DMS114 treated with DMSO at 0.1 percent for 48 hours (cell line): ENCODE measurements around the gene NINJ1.
"Not testable (repeated sequence)": the region's sequence is repeated elsewhere in the genome, so short reads cannot be mapped to it uniquely, and the experiment has no call there.

Source experiments
- DNase-seq: peaks from one replicate; lab custom pipeline; 2025; ENCODE audit not compliant: unreplicated experiment; lab: John Stamatoyannopoulos, UW

The NINJ1 gene

GRCh38 chr9:93120846-93121315 lies 13.2 kb downstream of the NINJ1 start:
- DNase-seq = no peak

DNA sequence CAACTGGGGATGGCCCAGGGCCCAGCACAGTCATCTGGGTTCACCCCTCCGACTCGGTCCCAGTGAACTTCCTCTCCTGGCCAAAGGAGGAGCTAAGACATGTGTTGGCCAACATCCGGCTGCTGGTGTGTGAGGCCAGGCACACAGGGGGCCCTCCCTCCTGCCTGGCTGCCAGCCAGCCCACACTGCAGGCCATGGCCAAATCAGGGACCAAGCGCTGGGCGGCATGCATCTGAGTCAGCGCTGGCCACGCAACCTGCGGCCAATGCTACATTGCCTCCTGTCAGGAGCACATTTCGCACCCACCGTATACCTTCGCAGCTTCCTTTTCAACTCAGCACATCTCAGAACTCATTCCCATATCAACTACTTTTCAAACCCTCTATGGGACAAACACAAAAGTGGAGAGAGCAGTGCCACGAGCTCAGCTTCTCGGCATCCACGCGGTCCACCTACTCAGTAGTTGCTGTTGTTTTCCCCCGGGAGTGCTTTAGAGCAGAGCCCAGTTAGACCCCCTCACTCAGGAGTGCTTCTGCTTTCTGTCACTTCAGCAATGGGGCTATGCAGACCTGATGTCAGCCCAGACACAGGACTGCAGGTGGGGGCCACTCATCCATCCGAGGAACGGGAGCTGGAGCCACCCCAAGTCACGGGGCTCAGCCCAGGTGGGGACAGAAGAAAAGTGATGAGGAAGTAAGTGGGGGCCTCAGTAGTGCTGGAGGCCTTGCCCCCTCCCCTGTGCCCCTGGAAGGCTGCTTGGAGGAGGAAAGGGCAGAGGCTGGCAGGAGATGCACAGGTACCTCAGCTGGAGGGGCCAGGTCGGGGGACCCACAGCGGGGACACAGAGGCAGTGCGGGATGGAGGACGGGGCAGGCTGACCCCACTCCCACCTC lies 13.9 kb downstream of the NINJ1 start:
- DNase-seq = no peak

DNA sequence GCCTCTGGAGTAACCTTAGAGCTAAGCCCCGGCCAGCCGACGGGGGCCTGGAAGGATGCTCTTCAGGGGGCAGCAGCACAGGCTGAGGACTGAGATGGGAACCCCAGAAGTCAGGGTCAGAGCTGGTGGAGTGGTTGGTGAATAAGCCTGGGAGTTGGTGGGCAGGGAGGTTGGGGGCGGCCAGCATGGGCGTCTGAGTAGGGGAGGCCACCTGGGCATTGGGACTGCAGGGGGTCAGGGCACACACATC lies 14.4 kb downstream of the NINJ1 start:
- DNase-seq = no peak

GRCh38 chr9:93118863-93119702 lies 15.0 kb downstream of the NINJ1 start:
- DNase-seq = no peak

- DNase-seq = no peak
These were observed 15.9 kb downstream of the NINJ1 start for GRCh38 chr9:93117924-93118862.

- not testable (repeated sequence) for DNase-seq
These were observed 16.5 kb downstream of the NINJ1 start for GRCh38 chr9:93117521-93117920.

DNA sequence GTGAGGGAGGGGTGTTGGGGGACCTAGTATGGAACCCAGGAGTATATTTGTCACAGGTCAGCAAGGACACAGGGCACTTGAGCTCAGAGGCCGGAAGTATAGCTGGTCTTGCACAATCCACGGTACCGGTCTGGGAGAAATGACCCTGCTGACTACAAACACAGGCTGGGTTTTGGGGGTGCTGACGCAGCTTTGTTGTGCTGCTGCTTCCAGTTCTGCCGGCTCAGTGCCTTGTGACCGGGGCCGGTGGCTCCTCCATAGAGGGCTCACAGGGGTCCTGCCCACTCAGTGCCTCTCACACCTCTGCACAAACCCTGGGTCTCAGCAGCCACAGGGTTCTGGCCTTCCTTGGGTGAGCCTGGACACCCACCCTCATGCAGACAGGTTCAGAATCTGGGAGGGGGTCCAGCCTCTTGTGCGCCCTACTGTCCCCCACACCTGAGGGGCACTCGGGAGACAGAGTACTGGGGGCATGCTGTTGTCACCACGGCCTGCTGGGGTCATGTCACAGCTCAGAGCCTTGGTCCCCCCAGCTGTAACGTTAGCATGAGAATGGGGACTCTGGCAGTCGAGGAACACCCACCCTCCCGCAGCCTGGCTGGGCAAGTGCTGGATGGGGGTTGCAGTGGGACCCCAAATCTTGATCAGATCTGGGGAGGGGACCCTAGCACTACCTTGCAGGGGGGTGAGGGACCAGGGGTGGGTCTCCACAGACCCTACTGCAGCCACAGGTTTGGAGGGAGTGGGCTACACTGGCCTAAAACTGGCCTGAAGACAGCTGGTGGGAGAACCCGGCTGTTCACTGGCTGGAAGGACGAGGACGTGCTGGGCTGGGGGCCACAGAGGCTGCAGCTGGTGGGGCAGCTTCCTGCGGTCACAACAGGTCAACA lies 17.7 kb downstream of the NINJ1 start:
- DNase-seq = no peak

DNA sequence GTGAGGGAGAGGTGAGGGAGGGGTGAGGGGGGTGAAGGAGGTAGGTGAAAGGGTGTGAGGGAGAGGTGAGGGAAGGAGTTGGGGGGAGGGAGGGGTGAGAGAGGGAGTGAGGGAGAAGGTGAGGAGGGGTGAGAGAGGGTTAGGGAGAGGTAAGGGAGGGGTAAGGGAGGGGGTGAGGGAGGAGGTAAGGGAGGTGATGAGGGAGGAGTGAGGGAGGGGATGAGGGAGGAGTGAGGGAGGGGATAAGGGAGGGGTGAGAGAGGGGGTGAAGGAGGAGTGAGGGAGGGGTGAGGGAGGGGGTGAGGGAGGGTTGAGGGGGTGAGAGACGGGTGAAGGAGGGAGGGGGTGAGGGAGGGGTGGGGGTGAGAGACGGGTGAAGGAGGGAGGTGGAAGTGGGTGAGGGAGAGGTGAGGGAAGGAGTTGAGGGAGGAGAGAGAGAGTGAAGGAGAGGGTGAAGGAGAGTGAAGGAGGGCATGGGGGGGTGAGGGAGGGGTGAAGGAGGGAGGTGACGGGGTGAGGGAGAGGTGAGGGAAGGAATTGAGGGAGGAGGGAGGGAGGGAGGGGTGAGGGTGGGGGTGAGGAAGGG lies 18.5 kb downstream of the NINJ1 start:
- DNase-seq = no peak

DNA sequence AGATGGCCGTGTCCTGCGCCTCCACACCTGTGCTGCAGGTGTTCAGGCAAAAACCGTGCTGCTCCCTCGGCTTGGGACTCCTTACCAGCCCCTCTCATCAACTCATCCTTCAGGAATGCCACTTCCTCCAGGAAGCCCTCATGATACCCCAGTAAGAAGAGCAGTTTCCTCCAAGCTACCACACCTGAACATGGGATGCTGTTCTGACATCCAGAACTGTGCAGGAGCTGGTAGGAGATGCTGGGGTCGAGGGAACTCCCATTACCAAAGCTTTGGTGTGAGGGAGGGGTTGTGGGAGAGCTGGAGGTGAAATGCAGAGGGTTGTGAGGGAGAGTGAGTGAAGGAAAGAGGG lies 19.1 kb downstream of the NINJ1 start:
- no peak for DNase-seq

- DNase-seq = no peak
These were observed 19.7 kb downstream of the NINJ1 start for GRCh38 chr9:93114169-93114983.

GRCh38 chr9:93112864-93113389 lies 21.1 kb downstream of the NINJ1 start:
- no peak for DNase-seq

GRCh38 chr9:93112116-93112863 lies 21.8 kb downstream of the NINJ1 start:
- DNase-seq = no peak

DNA sequence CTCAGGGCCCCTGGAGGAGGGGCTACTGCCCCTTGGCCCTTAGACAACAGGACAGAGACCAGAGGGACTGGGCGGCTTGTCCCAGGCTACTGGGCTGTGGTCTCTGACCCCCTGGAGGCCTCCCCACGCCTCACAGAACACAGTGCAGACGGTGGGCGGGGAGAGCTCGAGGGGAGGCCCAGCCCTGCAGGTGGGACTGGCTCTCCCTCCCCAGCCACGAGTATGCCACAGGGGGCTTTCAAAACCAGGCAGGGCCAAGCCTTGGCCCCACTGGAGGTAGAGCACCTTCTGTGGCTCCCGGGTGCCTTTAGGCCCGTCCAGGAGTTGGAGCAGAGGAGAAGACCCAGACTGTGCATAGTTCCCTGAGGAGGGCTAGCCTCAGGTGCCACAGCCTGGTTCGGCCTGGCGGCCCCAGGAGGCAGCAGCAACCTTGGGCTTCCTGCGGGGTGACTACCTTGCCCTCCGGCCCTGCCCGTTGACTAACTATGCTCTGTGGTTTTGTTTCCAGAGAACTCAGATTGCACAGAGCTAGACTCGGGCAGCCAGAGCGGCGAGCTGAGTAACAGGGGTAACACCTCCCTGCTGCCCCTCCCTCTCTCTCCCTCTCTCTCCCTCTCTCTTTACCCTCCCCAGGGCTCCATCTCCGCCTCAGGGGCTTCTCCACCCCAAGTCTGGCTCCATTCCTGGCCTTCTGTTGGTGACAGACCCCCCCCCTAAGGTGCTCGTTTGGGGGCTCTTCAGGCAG lies 22.5 kb downstream of the NINJ1 start:
- DNase-seq = no peak

- DNase-seq = no peak
These were observed 23.1 kb downstream of the NINJ1 start for GRCh38 chr9:93111001-93111370.

DNA sequence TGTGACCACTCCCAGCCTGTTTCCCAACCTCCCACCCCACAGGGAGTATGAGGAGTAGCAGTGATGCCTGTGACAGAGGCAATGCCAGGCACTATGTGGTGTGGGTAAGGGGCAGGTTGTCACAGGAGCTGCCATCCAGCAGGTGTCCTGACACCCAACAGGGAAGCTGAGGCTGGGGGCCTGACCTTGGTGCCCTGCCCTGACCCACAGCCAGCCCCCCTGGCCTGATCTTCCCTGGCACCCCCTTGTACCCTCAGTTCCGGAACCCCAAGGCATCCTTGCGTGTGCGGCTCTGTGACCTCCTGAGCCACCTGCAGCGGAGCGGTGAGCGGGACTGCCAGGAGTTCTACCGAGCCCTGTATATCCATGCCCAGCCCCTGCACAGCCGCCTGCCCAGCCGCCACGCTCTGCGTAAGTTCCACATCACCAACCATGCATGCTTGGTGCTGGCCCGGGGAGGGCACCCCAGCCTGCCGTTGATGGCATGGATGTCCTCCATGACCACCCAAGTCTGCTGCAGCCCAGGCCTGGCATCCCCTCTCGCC lies 23.7 kb downstream of the NINJ1 start:
- no peak for DNase-seq

GRCh38 chr9:93108291-93109041 lies 25.6 kb downstream of the NINJ1 start:
- DNase-seq = no peak

DNA sequence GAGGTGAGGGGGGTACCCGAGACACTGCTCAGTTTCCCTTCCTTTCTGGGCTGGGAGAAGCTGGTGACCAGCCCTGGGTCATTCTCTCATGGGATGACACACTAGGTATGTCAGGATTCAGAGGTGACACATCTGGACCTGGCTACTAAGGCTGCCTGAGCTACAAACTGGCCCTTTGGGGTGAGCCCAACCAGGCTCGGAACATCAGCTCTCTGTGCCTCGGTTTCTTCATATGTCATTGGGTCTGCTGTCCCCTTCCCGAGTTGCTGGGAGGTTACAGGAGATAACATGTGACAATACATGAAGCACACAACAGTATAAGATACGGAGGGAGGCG lies 26.3 kb downstream of the NINJ1 start:
- no peak for DNase-seq
